Kidney (tissue), 14 donors: ENCODE results near the gene ARHGEF35. TPM values are rescaled to one million over a fixed set of nuclear protein-coding genes. Genes with fewer than 3 reads are reported as not detected.

Experiments
- DNase-seq, 5 donors: peaks; one replicate each; pipeline ENCODE4 v3.0.0-alpha.2; 2013 to 2020
- FAIRE-seq: peaks from 2 replicates; lab custom pipeline; 2012; peaks lifted over from hg19 to GRCh38; lab: Jason Lieb, UNC
- H3K27ac ChIP-seq, 2 donors: one replicate each; pipeline ENCODE4 v1.7.0; 2013; ENCODE audit warnings: low read depth in 2 of 2, low read length in 2 of 2, inconsistent platforms in 1 of 2
- H3K27me3 ChIP-seq: one replicate; pipeline ENCODE4 v1.7.1; 2013; ENCODE audit warnings: low read length, inconsistent platforms; ENCODE audit not compliant: control insufficient read depth, insufficient read depth
- H3K36me3 ChIP-seq, 3 donors: one replicate each; pipeline versions ENCODE4 v1.7.0 to v1.7.1; 2013; ENCODE audit warnings: low read length in 3 of 3, control low read depth in 1 of 3, inconsistent platforms in 1 of 3; ENCODE audit not compliant: insufficient read depth in 3 of 3, control insufficient read depth in 2 of 3
- H3K4me1 ChIP-seq, 3 donors: one replicate each; pipeline versions ENCODE4 v1.7.0 to v1.7.1; 2013; ENCODE audit warnings: low read length in 3 of 3, inconsistent platforms in 1 of 3, low read depth in 1 of 3; ENCODE audit not compliant: control insufficient read depth in 2 of 3, insufficient read depth in 2 of 3
- H3K4me3 ChIP-seq, 3 donors: one replicate each; pipeline versions ENCODE4 v1.7.0 to v1.8.1; 2013; ENCODE audit warnings: low read length in 3 of 3, control low read depth in 1 of 3, inconsistent platforms in 1 of 3
- H3K9ac ChIP-seq, 3 donors: one replicate each; pipeline versions ENCODE4 v1.7.0 to v1.7.1; 2013; ENCODE audit warnings: low read length in 3 of 3, control low read depth in 1 of 3, inconsistent platforms in 1 of 3
- H3K9me3 ChIP-seq, 3 donors: one replicate each; pipeline versions ENCODE4 v1.7.0 to v1.7.1; 2013; ENCODE audit warnings: low read length in 3 of 3, control low read depth in 1 of 3, inconsistent platforms in 1 of 3; ENCODE audit not compliant: control insufficient read depth in 2 of 3, insufficient read depth in 1 of 3
- intact Hi-C: fragments of 100-400 bp; cut with DNase I; formaldehyde crosslinking; loops from one replicate; pipeline ENCODE4 v1.11.1; 2022
- polyA plus RNA-seq: library from polyadenylated mRNA; stranded (reverse); fragments of 350-450 nt; fragmentation: Illumina TruSeq; extraction: RNeasy Lipid Tissue Mini Kit (QIAGEN cat#74804); gene quantifications from one replicate; pipeline ENCODE4 v1.2.3, GENCODE V29; 2014; ENCODE audit warnings: low read depth, low replicate concordance; ENCODE audit not compliant: insufficient read depth
- total RNA-seq: library from RNA; stranded (reverse); fragmentation: NEBNext Ultra II Directional; extraction: Animal tissue kit (Norgen Biotek cat#: 25700); gene quantifications from one replicate; pipeline ENCODE4 v1.2.1, GENCODE V29; 2021
- TF ChIP-seq, protein P1 (sequence below): IDR thresholded peaks from 3 replicates; pipeline ENCODE4 v1.5.1; 2012; ENCODE audit warnings: mild to moderate bottlenecking, moderate library complexity, borderline replicate concordance; ENCODE audit not compliant: insufficient read depth; ENCODE audit errors: extremely low read depth
- donor health status: control.
- donor health status: control.
- donor health status: control.
- donor health status: control.
- donor health status: control.
- donor health status: DM: yes; HTN: yes; CAD: no.
- donor health status: Normal renal cell carcinoma (clear cell type).

ARHGEF35 gene
- total and polyA plus RNA-seq, 2 donors from 2014 or later = 9.5 to 22.1 TPM

DNA sequence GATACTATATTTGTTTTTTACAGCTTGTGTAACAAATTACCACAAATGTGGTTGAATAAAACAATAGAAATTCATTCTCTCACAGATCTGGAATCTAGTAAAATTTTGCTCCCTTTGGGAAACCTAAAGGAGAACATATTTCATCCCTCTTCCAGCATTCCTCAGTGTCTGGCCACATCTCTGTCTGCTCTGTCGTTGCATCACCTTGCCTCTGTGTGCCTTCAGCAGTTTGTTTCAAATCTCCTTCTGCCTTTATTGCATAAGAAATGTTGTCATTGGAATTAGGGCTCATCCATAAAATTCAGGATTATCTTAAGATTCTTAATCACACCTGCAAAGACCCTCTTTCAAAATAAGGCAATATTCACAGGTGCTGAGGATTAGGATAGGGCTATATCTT is 58.1 kb downstream of the ARHGEF35 start:
- Histone ChIP-seq H3K27me3 (no peaks in the 10 kb centered on the region), H3K36me3 (no peaks in the 10 kb centered on the region), H3K9ac (no peak overlapping the region), H3K9me3 (no peaks in the 10 kb centered on the region), H3K4me3 (no peak overlapping the region), H3K4me1 (no peaks in the 10 kb centered on the region), H3K27ac (no peak overlapping the region)
- intact Hi-C loops = no loop called here
- no peak for DNase-seq
- FAIRE-seq = no peak
- TF ChIP-seq, protein P1, sequence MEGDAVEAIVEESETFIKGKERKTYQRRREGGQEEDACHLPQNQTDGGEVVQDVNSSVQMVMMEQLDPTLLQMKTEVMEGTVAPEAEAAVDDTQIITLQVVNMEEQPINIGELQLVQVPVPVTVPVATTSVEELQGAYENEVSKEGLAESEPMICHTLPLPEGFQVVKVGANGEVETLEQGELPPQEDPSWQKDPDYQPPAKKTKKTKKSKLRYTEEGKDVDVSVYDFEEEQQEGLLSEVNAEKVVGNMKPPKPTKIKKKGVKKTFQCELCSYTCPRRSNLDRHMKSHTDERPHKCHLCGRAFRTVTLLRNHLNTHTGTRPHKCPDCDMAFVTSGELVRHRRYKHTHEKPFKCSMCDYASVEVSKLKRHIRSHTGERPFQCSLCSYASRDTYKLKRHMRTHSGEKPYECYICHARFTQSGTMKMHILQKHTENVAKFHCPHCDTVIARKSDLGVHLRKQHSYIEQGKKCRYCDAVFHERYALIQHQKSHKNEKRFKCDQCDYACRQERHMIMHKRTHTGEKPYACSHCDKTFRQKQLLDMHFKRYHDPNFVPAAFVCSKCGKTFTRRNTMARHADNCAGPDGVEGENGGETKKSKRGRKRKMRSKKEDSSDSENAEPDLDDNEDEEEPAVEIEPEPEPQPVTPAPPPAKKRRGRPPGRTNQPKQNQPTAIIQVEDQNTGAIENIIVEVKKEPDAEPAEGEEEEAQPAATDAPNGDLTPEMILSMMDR = no peak

Other genes with a start within 250 kb of the ARHGEF35 start
- not detected for gene OR2F1, start 241.0 kb downstream of the ARHGEF35 start, total RNA-seq
- not detected for gene OR2F1, start 241.0 kb downstream of the ARHGEF35 start, polyA plus RNA-seq
- not detected for gene OR6B1, start 195.5 kb downstream of the ARHGEF35 start, total RNA-seq
- gene OR6B1, start 195.5 kb downstream of the ARHGEF35 start, polyA plus RNA-seq = not detected
- not detected for gene OR2A5, start 146.9 kb downstream of the ARHGEF35 start, total RNA-seq
- not detected for gene OR2A5, start 146.9 kb downstream of the ARHGEF35 start, polyA plus RNA-seq
- not detected for gene OR2A25, start 126.0 kb downstream of the ARHGEF35 start, total RNA-seq
- not detected for gene OR2A25, start 126.0 kb downstream of the ARHGEF35 start, polyA plus RNA-seq
- not detected for gene OR2A12, start 109.6 kb downstream of the ARHGEF35 start, total RNA-seq
- gene OR2A12, start 109.6 kb downstream of the ARHGEF35 start, polyA plus RNA-seq = not detected
- gene OR2A2, start 86.2 kb downstream of the ARHGEF35 start, total RNA-seq = not detected
- gene OR2A2, start 86.2 kb downstream of the ARHGEF35 start, polyA plus RNA-seq = not detected
- not detected for gene OR2A14, start 72.7 kb downstream of the ARHGEF35 start, total RNA-seq
- not detected for gene OR2A14, start 72.7 kb downstream of the ARHGEF35 start, polyA plus RNA-seq
- gene CTAGE4, start 12.4 kb downstream of the ARHGEF35 start, total RNA-seq = 4.9 TPM
- 4.2 TPM for gene CTAGE4, start 12.4 kb downstream of the ARHGEF35 start, polyA plus RNA-seq
- 0.06 TPM for gene OR2A42, start 43.8 kb upstream of the ARHGEF35 start, total RNA-seq
- 0.13 TPM for gene OR2A42, start 43.8 kb upstream of the ARHGEF35 start, polyA plus RNA-seq
- 12.3 TPM for gene OR2A7, start 69.0 kb upstream of the ARHGEF35 start, total RNA-seq
- gene OR2A7, start 69.0 kb upstream of the ARHGEF35 start, polyA plus RNA-seq = 3.5 TPM
- gene CTAGE8, start 73.5 kb upstream of the ARHGEF35 start, total RNA-seq = 4.3 TPM
- 5.4 TPM for gene CTAGE8, start 73.5 kb upstream of the ARHGEF35 start, polyA plus RNA-seq
- not detected for gene OR2A1, start 116.6 kb upstream of the ARHGEF35 start, total RNA-seq
- gene OR2A1, start 116.6 kb upstream of the ARHGEF35 start, polyA plus RNA-seq = not detected
- 43.5 TPM for gene ARHGEF5, start 159.6 kb upstream of the ARHGEF35 start, total RNA-seq
- 15.2 TPM for gene ARHGEF5, start 159.6 kb upstream of the ARHGEF35 start, polyA plus RNA-seq
- not detected for gene NOBOX, start 207.9 kb upstream of the ARHGEF35 start, total RNA-seq
- not detected for gene NOBOX, start 207.9 kb upstream of the ARHGEF35 start, polyA plus RNA-seq